ENCODE data around the gene UTS2R. TPM values are rescaled to one million over a fixed set of nuclear protein-coding genes. Genes with fewer than 3 reads are reported as not detected.

Gene UTS2R
- polyA plus RNA-seq, 1 donor from 2014 or later, result not detected

GRCh38 chr17:82397449-82398335, 26.1 kb downstream of the UTS2R start:
- Histone ChIP-seq H3F3A (ENCODE audit: insufficient read depth, low read length, poor library complexity, severe bottlenecking) (no peaks in the 10 kb centered on the region), H3K9me2 (ENCODE audit: insufficient read depth, low read length) (no peaks in the 10 kb centered on the region), H3K36me3 (ENCODE audit: insufficient read depth, low read length) (no peaks in the 10 kb centered on the region), H3K9ac (ENCODE audit: low read length) (no peak overlapping the region), H3K27ac (ENCODE audit: low read length) (no peak overlapping the region), H4K20me1 (ENCODE audit: insufficient read depth) (no peaks in the 10 kb centered on the region), H3K4me3 (ENCODE audit: low read length) (no peak overlapping the region), H3K4me2 (ENCODE audit: low read length) (no peak overlapping the region), H3K27me3 (ENCODE audit: insufficient read depth, low read depth, low read length) (no peaks in the 10 kb centered on the region), H3K9me3 (ENCODE audit: low read length) (no peaks in the 10 kb centered on the region), H2AFZ (ENCODE audit: low read depth, low read length) (no peak overlapping the region), H3K79me2 (replicated peaks; ENCODE audit: insufficient read depth, low read length) (no peaks in the 10 kb centered on the region)
- TF ChIP-seq SMC3 (conservative IDR thresholded peaks at IDR 0.05; ENCODE audit: poor library complexity) (no peak), REST (IDR thresholded peaks at IDR 0.05; ENCODE audit: borderline replicate concordance) (no peak), POLR2AphosphoS5 (IDR thresholded peaks at IDR 0.05) (no peak), RAD21 (conservative IDR thresholded peaks at IDR 0.05) (no peak), CTCF (IDR thresholded peaks at IDR 0.05; ENCODE audit: poor library complexity, severe bottlenecking) (no peak), MXI1 (conservative IDR thresholded peaks at IDR 0.05; ENCODE audit: poor library complexity, severe bottlenecking) (no peak), TAF1 (IDR thresholded peaks at IDR 0.05; ENCODE audit: low read depth) (no peak), EP300 (conservative IDR thresholded peaks at IDR 0.05; ENCODE audit: poor library complexity, severe bottlenecking) (no peak), EZH2 (IDR thresholded peaks at IDR 0.05; ENCODE audit: borderline replicate concordance, insufficient read depth, low read length, poor library complexity, severe bottlenecking) (no peak)

GRCh38 chr17:82399041-82399441, 27.5 kb downstream of the UTS2R start:
- H3K27me3 ChIP-seq (ENCODE audit: insufficient read depth, low read depth, low read length), result no peaks in the 10 kb centered on the region
- no peak overlapping the region for H3K4me3 ChIP-seq (ENCODE audit: low read length)
- H4K20me1 ChIP-seq (ENCODE audit: insufficient read depth), result no peaks in the 10 kb centered on the region
- TF ChIP-seq EZH2 (IDR thresholded peaks at IDR 0.05; ENCODE audit: borderline replicate concordance, insufficient read depth, low read length, poor library complexity, severe bottlenecking), result no peak
- no peak for TF ChIP-seq TAF1 (IDR thresholded peaks at IDR 0.05; ENCODE audit: low read depth)
- TF ChIP-seq MXI1 (conservative IDR thresholded peaks at IDR 0.05; ENCODE audit: poor library complexity, severe bottlenecking), result no peak
- no peak for TF ChIP-seq CTCF (IDR thresholded peaks at IDR 0.05; ENCODE audit: poor library complexity, severe bottlenecking)
- TF ChIP-seq REST (IDR thresholded peaks at IDR 0.05; ENCODE audit: borderline replicate concordance), result no peak
- TF ChIP-seq RAD21 (conservative IDR thresholded peaks at IDR 0.05), result no peak
- no peak for TF ChIP-seq POLR2AphosphoS5 (IDR thresholded peaks at IDR 0.05)
- no peak for TF ChIP-seq SMC3 (conservative IDR thresholded peaks at IDR 0.05; ENCODE audit: poor library complexity)
- TF ChIP-seq EP300 (conservative IDR thresholded peaks at IDR 0.05; ENCODE audit: poor library complexity, severe bottlenecking), result no peak
- H3K36me3 ChIP-seq (ENCODE audit: insufficient read depth, low read length), result no peaks in the 10 kb centered on the region
- no peak overlapping the region for H2AFZ ChIP-seq (ENCODE audit: low read depth, low read length)
- no peak overlapping the region for H3K9ac ChIP-seq (ENCODE audit: low read length)
- H3F3A ChIP-seq (ENCODE audit: insufficient read depth, low read length, poor library complexity, severe bottlenecking), result no peaks in the 10 kb centered on the region
- no peaks in the 10 kb centered on the region for H3K9me3 ChIP-seq (ENCODE audit: low read length)
- no peak overlapping the region for H3K4me2 ChIP-seq (ENCODE audit: low read length)
- H3K27ac ChIP-seq (ENCODE audit: low read length), result no peak overlapping the region
- H3K9me2 ChIP-seq (ENCODE audit: insufficient read depth, low read length), result no peaks in the 10 kb centered on the region
- H3K79me2 ChIP-seq (replicated peaks; ENCODE audit: insufficient read depth, low read length), result no peaks in the 10 kb centered on the region
